HG02759 (cell line): ENCODE data around the gene MICALL1.
"Not testable (repeated sequence)": the region's sequence is repeated elsewhere in the genome, so short reads cannot be mapped to it uniquely, and the experiment has no call there.

Source experiments
- ATAC-seq: cut with Tn5 transposase; IDR thresholded peaks from one replicate; pipeline ENCODE4 v1.9.1; 2021; ENCODE audit warnings: mild to moderate bottlenecking, moderate library complexity; ENCODE audit not compliant: unreplicated experiment

Gene MICALL1

DNA sequence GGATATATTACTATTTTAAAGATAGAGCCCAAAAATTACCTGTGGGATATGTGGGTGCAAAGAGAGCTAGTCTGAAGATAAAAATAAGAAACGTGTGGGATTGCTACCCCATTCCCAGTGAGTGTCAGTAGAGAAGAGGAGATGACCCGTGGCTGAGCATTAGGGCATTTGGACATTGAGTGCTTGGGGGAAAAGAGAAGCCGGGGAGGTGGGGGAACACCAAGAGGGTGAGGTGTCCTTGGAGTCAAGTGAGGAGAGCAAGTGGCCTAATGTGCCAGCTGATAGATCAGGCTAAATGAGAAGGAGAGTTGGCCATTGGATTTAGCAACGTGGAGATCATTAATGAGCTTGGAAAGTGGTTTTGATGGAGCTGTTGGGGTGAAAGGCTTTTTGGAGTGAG, 48.6 kb downstream of the MICALL1 start:
- ATAC-seq, result no peak

GRCh38 chr22:37955825-37956397, 49.8 kb downstream of the MICALL1 start:
- ATAC-seq, result not testable (repeated sequence)

GRCh38 chr22:37957232-37957631, 51.1 kb downstream of the MICALL1 start:
- no peak for ATAC-seq

GRCh38 chr22:37959231-37959825, 53.2 kb downstream of the MICALL1 start:
- ATAC-seq, result no peak

DNA sequence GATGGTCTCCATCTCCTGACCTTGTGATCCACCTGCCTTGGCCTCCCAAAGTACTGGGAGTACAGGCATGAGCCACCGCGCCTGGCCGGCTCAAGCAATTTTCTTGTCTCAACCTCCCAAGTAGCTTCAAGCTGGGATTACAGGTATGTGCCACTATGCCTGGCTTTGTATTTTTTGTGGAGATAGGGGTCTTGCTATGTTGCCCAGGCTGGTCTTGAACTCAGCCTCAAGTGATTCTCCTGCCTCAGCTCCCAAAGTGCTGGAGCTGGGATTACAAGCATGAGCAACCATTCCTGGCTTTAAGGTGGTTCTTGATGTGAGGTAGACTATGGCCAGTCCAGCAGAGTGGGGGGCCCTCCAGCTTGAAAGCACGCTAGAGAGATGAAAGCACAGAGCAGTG, 55.0 kb downstream of the MICALL1 start:
- no peak for ATAC-seq

DNA sequence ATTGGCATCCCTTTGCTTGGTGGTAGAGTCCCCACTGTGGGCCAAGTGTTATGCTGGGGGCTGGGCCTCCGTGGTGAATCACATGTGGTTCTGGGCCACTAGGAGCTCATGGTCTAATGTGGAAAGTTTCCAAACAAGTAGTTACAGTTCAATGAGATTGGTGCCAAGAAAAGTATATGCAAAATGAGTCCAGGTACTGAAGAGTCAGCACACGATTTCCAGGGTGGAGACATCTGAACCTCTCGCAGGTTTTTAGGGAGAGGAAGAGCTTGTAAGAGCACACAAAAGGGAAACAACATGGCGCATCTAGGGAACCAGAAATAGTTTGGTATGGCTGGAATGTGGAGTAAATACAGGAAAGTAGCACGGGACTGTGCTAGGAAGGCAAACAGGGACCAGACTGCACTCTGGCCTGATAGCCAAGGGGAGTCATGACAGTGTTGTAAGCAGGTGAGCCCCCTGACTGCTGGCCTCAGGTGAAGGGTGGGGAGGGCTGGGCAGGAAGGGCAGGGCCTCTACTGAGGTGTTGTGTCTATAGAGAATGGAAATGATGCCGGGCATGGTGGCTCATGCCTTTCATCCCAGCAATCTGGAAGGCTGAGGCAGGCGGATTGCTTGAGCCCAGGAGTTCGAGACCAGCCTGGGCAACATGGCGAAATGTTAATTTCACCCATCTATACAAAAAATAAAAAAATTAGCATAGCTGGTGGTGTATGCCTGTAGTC, 60.0 kb downstream of the MICALL1 start:
- ATAC-seq, result no peak

GRCh38 chr22:37967147-37967546, 61.0 kb downstream of the MICALL1 start:
- no peak for ATAC-seq

DNA sequence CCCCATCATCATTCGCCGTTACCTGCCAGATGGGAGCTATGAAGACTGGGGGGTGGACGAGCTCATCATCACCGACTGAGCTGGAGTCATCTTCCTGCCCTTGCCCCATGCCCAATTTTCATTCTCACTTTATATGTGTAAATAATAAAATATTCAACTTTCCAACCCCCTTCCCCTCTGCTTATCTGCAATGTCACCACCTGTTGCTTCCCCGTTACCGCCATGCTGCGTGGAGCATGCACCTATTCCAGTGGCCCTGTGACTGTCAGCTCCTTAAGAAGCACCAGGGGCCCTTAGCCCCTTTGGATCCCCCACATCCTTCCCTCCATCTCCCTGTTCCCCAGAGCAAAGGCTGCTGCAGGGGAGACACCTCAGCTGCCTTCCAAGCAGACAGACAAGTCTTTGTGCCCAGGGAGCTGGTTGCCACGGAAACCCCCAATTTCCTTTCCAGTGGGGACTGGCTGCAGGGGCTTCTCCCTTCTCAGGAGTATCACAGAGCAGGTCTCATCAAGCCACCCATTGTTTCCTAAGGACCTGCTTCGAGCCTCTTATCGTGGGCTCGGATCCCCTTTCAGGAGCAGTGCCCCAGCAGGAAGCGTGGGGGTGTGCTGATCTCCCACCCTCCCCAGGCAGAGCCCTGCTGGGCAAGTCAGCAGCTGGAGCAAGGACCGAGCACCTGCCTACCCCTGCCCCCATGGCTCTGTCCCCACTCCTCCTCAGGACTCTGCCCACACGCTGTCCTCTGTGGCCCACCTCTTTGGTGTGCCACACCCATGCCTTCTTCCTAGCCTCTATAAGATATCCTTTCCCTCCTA, 61.7 kb downstream of the MICALL1 start:
- no peak for ATAC-seq

DNA sequence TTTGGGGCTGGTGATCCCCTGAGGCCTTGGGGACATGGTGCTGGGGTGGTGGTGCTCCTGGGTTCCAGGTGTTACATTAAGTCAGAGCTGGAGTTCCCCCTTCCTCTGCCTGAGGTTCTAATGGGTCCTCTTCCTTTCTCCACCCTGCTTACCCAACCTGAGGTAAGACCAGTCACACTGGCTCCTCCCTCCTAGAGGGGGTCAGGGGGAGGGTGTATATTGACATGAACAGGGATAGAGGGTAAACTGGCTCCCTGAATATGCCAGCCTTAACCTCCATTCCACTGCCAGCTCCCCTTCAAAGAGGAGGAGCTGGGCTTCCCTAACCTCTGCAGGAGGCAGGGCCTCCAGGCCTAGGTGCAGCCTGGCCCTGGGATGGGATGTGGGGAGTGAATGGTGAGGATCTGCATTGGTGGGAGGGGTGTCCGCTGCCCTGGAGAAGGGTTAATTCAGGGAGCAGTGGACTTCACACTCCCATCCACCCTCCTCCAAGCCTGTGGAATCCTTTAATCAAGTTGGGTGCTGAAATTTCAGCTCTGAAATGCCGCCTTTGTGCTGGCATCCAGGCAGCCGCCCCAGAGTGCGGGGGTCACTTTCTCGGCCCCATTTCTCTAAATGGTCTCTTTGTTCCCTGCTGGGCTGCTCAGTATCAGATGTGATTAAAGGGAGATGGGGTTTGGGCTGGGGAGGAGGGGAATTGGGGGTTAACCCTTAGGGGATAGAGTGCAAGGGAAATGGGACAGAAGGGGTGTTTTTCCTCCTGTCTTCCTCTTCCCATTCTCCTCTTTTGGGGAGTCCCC, 62.6 kb downstream of the MICALL1 start:
- ATAC-seq, result no peak

DNA sequence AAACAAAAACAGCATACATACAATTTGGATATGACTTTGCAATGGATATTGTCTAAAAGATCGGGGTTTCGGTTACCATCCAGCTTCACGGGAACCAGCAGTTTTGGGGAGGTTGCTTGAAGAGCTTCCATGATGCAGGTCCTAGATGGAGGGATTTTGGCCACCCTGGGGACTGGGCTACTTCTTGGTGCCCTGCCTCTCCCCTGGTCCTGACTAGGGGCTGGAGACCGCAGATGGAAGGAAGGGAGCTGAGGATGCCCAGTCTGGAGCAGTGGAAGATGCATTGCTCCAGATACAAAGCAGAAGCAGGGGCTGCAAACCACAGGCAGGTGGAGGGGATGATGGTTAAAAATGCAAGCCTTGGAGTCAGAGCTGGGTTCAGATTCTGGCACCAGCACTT, 64.8 kb downstream of the MICALL1 start:
- ATAC-seq, result no peak

- ATAC-seq, result no peak
Observed at GRCh38 chr22:37971475-37972434, 65.7 kb downstream of the MICALL1 start.

DNA sequence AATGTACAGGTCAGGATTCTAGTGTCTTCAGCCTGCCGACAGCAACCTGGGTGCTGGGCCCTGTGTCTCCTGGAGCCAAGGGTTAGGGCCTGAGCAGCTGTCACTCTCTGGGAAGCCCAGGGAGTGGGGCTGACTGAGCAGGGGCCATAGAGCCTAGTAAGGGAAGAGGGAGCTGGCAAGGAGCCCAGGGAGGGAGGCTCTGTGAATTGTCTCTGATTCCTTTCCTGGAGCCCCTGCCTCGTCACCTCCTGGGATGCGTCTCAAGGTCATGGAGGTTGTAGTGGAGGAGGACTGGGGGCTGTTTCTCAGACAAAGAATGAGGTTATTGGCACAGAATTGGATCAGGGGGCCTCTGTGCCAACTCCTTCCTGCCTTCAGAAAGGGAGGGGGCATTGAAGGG, 66.4 kb downstream of the MICALL1 start:
- ATAC-seq, result no peak

GRCh38 chr22:37973271-37974170, 67.4 kb downstream of the MICALL1 start:
- ATAC-seq, result no peak

DNA sequence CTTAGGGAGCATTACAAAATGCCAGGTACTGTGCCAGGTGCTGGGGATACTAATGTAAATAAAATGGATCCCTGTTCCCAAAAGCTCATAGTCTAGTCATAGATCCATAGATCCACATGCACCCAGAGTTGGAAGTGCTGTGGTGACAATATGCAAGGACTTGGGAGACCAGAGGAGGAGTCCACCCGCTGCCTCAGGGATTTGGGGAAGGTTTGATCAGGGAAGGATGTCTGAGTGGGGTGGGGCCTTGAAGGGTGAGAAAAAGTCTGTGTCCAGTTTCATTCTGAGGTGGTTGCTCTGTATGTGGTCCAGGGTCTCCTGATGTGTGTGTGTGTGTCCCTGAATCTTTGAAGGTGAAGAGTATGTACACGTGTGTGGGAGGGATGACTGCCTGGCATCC, 69.1 kb downstream of the MICALL1 start:
- ATAC-seq, result no peak

GRCh38 chr22:37976022-37976421, 69.9 kb downstream of the MICALL1 start:
- not testable (repeated sequence) for ATAC-seq

- ATAC-seq, result no peak
Observed at GRCh38 chr22:37976547-37976946, 70.5 kb downstream of the MICALL1 start.

- ATAC-seq, result no peak
Observed at GRCh38 chr22:37979782-37980181, 73.7 kb downstream of the MICALL1 start.

DNA sequence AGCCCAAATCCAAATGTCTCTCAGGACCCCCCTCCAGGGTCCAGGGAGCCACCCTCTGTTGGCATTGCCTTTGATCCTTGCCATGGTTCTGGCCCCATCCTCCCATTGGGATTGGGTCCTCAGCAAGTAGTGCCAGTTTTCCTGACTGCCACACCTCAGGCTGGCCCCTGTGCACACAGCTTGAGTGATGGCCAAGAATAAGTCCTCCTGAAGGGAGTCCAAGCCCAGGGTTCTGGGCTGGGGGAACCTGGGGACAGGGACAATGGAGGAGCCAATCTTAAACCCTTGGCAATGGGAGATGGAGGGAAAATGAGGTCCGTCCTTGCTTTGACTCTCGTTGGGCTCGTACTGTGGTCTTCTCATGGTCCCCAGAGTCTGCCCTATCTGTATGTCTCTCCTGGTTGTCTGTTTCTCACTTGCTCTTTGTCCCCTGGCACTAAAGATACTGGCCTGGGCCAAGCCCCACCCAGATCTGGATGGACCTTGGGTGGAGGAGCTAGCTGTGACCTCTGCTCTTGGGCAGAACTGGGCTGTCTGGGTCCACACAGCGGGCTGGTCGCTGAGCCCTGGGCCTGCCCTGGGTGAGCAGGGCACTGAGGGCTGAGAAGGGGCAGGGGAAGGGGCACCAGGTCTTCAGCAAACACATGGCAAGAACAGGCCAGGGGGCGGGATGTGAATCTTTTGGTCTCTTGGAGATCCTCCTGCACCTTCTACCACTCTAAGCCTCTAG, 75.3 kb downstream of the MICALL1 start:
- ATAC-seq, result no peak
